WERI-Rb-1 (cell line): ENCODE results near the gene TBC1D10A.

Source experiments
- DNase-seq: peaks from one replicate; pipeline ENCODE4 v3.0.0-alpha.2; 2020
- H3K27ac ChIP-seq: fragments of 250-450 bp; sonication (Bioruptor Pico); 2 replicates; pipeline ENCODE4 v1.5.1; 2020; ENCODE audit warnings: mild to moderate bottlenecking, moderate library complexity
- H3K27me3 ChIP-seq: fragments of 250-450 bp; sonication (Bioruptor Pico); 2 replicates; pipeline ENCODE4 v1.5.1; 2021; ENCODE audit warnings: mild to moderate bottlenecking, low read depth, moderate library complexity; ENCODE audit not compliant: insufficient read depth, severe bottlenecking
- H3K36me3 ChIP-seq: fragments of 250-450 bp; sonication (Bioruptor Pico); 2 replicates; pipeline ENCODE4 v1.5.1; 2020; ENCODE audit warnings: mild to moderate bottlenecking, moderate library complexity
- H3K4me3 ChIP-seq: 2 replicates; pipeline ENCODE4 v1.5.1; 2011; ENCODE audit warnings: low read depth, mild to moderate bottlenecking, control low read depth, low read length
- H3K9me3 ChIP-seq: fragments of 250-450 bp; sonication (Bioruptor Pico); 2 replicates; pipeline ENCODE4 v1.5.1; 2021; ENCODE audit warnings: mild to moderate bottlenecking, moderate library complexity; ENCODE audit not compliant: severe bottlenecking
- CTCF ChIP-seq: IDR thresholded peaks from 2 replicates; pipeline ENCODE4 v1.5.1; 2011; ENCODE audit warnings: low read depth, mild to moderate bottlenecking, control low read depth, inconsistent platforms, low read length

The TBC1D10A gene

GRCh38 chr22:30361916-30362650 lies 35.3 kb upstream of the TBC1D10A start:
- no peaks in the 10 kb centered on the region for H3K9me3 ChIP-seq
- peaks cover 8% of the 10 kb centered on the region; the same call in 1 of the 2 replicates for H3K36me3 ChIP-seq
- no peaks in the 10 kb centered on the region for H3K27me3 ChIP-seq
- H3K27ac ChIP-seq, result no peak overlapping the region
- no peak overlapping the region for H3K4me3 ChIP-seq
- no peak for DNase-seq
- no peak for TF ChIP-seq CTCF

DNA sequence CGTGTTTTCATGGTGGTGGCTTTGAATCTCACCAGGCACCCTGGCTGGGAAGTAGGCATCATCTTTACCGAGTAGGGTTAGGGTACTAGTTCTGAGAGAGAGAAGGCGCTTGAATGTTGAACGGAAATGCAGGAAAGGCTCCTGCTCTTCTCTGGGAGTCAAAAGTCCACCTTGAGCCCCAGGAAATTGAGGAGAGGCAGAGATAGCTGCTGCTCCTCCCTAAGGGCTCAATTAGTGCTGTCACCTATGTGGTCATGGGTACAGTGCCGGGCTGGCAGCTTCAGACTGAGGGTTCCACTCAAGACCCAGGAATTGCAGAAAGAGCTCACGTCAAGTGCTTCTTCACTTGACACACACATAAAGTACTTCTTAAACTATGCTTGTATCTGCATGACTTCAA lies 31.8 kb upstream of the TBC1D10A start:
- Histone ChIP-seq H3K4me3 (no peak overlapping the region), H3K36me3 (peaks cover 21% of the 10 kb centered on the region), H3K9me3 (no peaks in the 10 kb centered on the region), H3K27ac (no peak overlapping the region), H3K27me3 (no peaks in the 10 kb centered on the region)
- no peak for TF ChIP-seq CTCF
- no peak for DNase-seq

DNA sequence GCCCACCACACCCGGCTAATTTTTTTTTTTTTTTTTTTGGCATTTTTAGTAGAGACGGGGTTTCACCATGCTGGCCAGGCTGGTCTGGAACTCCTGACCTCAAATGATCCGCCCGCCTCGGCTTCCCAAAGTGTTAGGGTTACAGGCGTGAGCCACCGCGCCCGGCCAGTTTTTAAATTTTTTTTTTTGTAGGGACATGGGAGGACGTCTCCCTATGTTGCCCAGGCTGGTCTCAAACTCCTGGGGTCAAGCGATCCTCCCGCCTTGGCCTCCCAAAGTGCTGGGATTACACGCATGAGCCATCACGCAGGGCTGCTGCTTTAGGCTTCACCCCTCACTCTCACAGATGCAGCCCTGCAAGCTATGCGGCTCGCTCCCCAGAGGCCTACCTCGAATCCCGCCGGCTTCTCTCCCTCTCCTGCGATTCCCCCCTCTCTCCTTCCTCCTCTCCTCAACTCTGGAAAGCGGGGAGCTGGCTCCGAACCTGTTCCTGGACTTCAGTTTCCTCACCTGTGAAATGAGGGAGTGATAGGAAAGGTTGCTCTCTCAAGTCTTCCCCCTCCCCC lies 31.0 kb upstream of the TBC1D10A start:
- no peak for DNase-seq
- H3K27ac ChIP-seq, result no peak overlapping the region; the same call in 1 of the 2 replicates
- H3K27me3 ChIP-seq, result no peaks in the 10 kb centered on the region
- no peaks in the 10 kb centered on the region for H3K9me3 ChIP-seq
- no peak overlapping the region for H3K4me3 ChIP-seq
- peaks cover 25% of the 10 kb centered on the region for H3K36me3 ChIP-seq
- TF ChIP-seq CTCF, result no peak

- peaks cover 30% of the 10 kb centered on the region for H3K36me3 ChIP-seq
- no peak for TF ChIP-seq CTCF
- DNase-seq, result no peak
- no peaks in the 10 kb centered on the region for H3K9me3 ChIP-seq
- no peaks in the 10 kb centered on the region for H3K27me3 ChIP-seq
- peak overlapping the region; percentile 100 for H3K27ac ChIP-seq
- H3K4me3 ChIP-seq, result peak overlapping the region; percentile 72
These were observed 30.5 kb upstream of the TBC1D10A start for GRCh38 chr22:30357236-30357570.

DNA sequence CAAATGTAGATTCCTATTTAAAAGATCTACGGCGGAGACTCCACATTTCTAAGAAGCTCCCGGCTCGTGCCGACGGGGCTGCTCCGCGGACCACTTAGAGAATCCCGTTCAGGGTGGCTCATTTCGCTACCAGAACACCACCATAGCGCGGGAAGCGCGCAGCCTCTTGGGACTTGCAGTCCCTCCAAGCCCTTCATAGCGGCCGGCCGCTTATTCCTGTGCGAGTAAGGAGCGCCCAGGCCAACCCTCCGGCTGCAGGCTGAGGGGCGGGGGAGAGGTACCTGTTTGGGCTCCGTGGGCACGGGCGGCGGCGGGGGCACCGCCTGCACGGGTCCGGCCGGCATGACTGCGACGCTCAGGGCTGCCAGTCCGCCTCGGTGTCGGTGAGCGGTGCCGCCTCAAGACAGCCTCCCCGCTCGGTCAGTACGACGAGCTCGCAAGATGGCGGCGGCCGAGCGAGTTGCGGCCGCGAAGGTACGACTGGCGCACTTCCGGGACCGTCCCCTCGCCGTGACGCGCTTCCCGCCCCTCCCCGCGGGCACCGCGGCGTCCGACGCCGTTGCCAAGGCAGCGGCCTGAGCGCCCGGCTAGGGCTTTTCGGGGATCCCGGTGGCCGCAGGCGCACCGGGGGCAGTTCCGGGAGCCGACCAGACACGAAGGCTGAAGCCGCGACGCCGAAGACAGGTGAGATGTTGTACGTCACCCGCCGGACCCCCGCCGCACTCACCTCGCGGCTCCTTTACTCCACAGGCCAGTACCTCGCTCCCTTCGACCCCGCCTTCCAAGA lies 29.9 kb upstream of the TBC1D10A start, which contains the start of the genes CCDC157 and SF3A1:
TSS of gene CCDC157 (plus strand) at position 559 of the 787 bp plus-strand sequence. CDS start 8,994 bp downstream, outside the sequence.
TSS of gene SF3A1 (minus strand) at position 446 of the 787 bp plus-strand sequence. CDS start at position 344, 102 bp downstream.
- peak within 1 kb of the TSS; percentile 100 for H3K27ac ChIP-seq
- peaks cover 33% of the 10 kb centered on the region for H3K36me3 ChIP-seq
- peak within 1 kb of the TSS; percentile 72 for H3K4me3 ChIP-seq
- no peaks in the 10 kb centered on the region for H3K27me3 ChIP-seq
- peak; percentile 93 for DNase-seq
- no peak for TF ChIP-seq CTCF
- no peaks in the 10 kb centered on the region for H3K9me3 ChIP-seq
